Measurements from ENCODE around the gene CCHCR1.

- TF ChIP-seq CTCF (IDR thresholded peaks at IDR 0.05; ENCODE audit: low read depth, low read length, missing input control) (no peak), ATF3 (IDR thresholded peaks at IDR 0.05) (no peak), YY1 (IDR thresholded peaks at IDR 0.05) (no peak), MAX (IDR thresholded peaks at IDR 0.05) (no peak), TAF1 (conservative IDR thresholded peaks at IDR 0.05) (no peak), RAD21 (IDR thresholded peaks at IDR 0.05) (no peak), NR2F2 (IDR thresholded peaks at IDR 0.05) (no peak), ZBTB33 (IDR thresholded peaks at IDR 0.05) (no peak), JUND (IDR thresholded peaks at IDR 0.05) (peak in 1 of 2 donors; percentile 33), EGR1 (IDR thresholded peaks at IDR 0.05; ENCODE audit: low read depth in 2 of 2) (no peak), REST (IDR thresholded peaks at IDR 0.05) (no peak), GABPA (IDR thresholded peaks at IDR 0.05 in 1 of 2, conservative IDR thresholded peaks at IDR 0.05 in 1 of 2) (no peak), FOXA1 (IDR thresholded peaks at IDR 0.05) (no peak)
These were observed 43.1 kb downstream of the CCHCR1 start, which contains the start of gene PSORS1C1 for GRCh38 chr6:31114541-31114878.
